ENCODE data around the gene RDX.

- no peak for TF ChIP-seq POLR2A (IDR thresholded peaks at IDR 0.05)
- no peak for TF ChIP-seq CTCF (IDR thresholded peaks at IDR 0.05)
Measured at GRCh38 chr11:110160016-110160415, 136.4 kb downstream of the RDX start.
